Measurements from ENCODE around the gene FGF5.

The FGF5 gene

GRCh38 chr4:80261989-80262600, 4.4 kb upstream of the FGF5 start:
- DNase-seq (ENCODE audit: low spot score): no peak
- TF ChIP-seq CTCF (IDR thresholded peaks at IDR 0.05): no peak

GRCh38 chr4:80263541-80264351, 2.7 kb upstream of the FGF5 start:
- TF ChIP-seq CTCF (IDR thresholded peaks at IDR 0.05): no peak
- Histone ChIP-seq H3K4me3 (no peak overlapping the region), H3K27ac (no peak overlapping the region)
- no peak for DNase-seq (ENCODE audit: low spot score)

More at GRCh38 chr4:80261989-80262600, 4.4 kb upstream of the FGF5 start:
- no peak overlapping the region for H3K4me3 ChIP-seq
- no peak overlapping the region for H3K27ac ChIP-seq

GRCh38 chr4:80264352-80264647, 2.2 kb upstream of the FGF5 start:
- H3K4me3 ChIP-seq: no peak overlapping the region
- no peak overlapping the region for H3K27ac ChIP-seq
- DNase-seq (ENCODE audit: low spot score): no peak
- no peak for TF ChIP-seq CTCF (IDR thresholded peaks at IDR 0.05)

GRCh38 chr4:80264825-80265224, 1.6 kb upstream of the FGF5 start:
- no peak for TF ChIP-seq CTCF (IDR thresholded peaks at IDR 0.05)
- Histone ChIP-seq H3K27ac (no peak overlapping the region), H3K4me3 (peak overlapping the region; percentile 70)
- DNase-seq (ENCODE audit: low spot score): no peak

- no peak for DNase-seq (ENCODE audit: low spot score)
- TF ChIP-seq CTCF (IDR thresholded peaks at IDR 0.05): no peak
- Histone ChIP-seq H3K4me3 (peak overlapping the region; percentile 70), H3K27ac (no peak overlapping the region)
Measured at GRCh38 chr4:80265571-80266252, 752 bp upstream of the FGF5 start.

- peak overlapping the region; percentile 70 for H3K4me3 ChIP-seq
- TF ChIP-seq CTCF (IDR thresholded peaks at IDR 0.05): no peak
- DNase-seq (ENCODE audit: low spot score): no peak
- no peak overlapping the region for H3K27ac ChIP-seq
Measured at GRCh38 chr4:80266902-80267380, 477 bp downstream of the FGF5 start.
